Femur (tissue), 1 donor: ENCODE results near the gene AAK1.
A peak's percentile ranks its signal among the peaks of the same experiment; 100 is the strongest.

Experiments
- DNase-seq: peaks from one replicate; pipeline ENCODE4 v3.0.0-alpha.2; 2017

Gene AAK1

GRCh38 chr2:69524799-69525198 lies 118.7 kb downstream of the AAK1 start:
- DNase-seq: no peak

- no peak for DNase-seq
Observed at GRCh38 chr2:69521747-69522146, 121.8 kb downstream of the AAK1 start.

GRCh38 chr2:69518841-69519240 lies 124.7 kb downstream of the AAK1 start:
- DNase-seq: peak; percentile 72

GRCh38 chr2:69517410-69517809 lies 126.1 kb downstream of the AAK1 start:
- no peak for DNase-seq

- no peak for DNase-seq
Observed at GRCh38 chr2:69514819-69515218, 128.7 kb downstream of the AAK1 start.

- DNase-seq: peak; percentile 54
Observed at GRCh38 chr2:69514406-69514805, 129.1 kb downstream of the AAK1 start.

- DNase-seq: no peak
Observed at GRCh38 chr2:69512446-69512845, 131.1 kb downstream of the AAK1 start.

GRCh38 chr2:69510204-69510603 lies 133.3 kb downstream of the AAK1 start:
- no peak for DNase-seq

GRCh38 chr2:69509750-69510140 lies 133.8 kb downstream of the AAK1 start:
- DNase-seq: no peak

GRCh38 chr2:69509011-69509749 lies 134.4 kb downstream of the AAK1 start:
- peak; percentile 65 for DNase-seq

- DNase-seq: no peak
Observed at GRCh38 chr2:69505710-69506109, 137.8 kb downstream of the AAK1 start.

GRCh38 chr2:69501301-69501700 lies 142.2 kb downstream of the AAK1 start:
- DNase-seq: no peak

GRCh38 chr2:69499966-69500365 lies 143.6 kb downstream of the AAK1 start:
- DNase-seq: no peak

GRCh38 chr2:69499242-69499641 lies 144.3 kb downstream of the AAK1 start:
- no peak for DNase-seq

GRCh38 chr2:69495861-69496260 lies 147.7 kb downstream of the AAK1 start:
- no peak for DNase-seq

- DNase-seq: no peak
Observed at GRCh38 chr2:69495008-69495407, 148.5 kb downstream of the AAK1 start.

GRCh38 chr2:69494126-69494525 lies 149.4 kb downstream of the AAK1 start:
- DNase-seq: no peak

GRCh38 chr2:69493268-69493667 lies 150.3 kb downstream of the AAK1 start:
- peak; percentile 38 for DNase-seq

GRCh38 chr2:69491864-69492263 lies 151.7 kb downstream of the AAK1 start:
- DNase-seq: no peak

- no peak for DNase-seq
Observed at GRCh38 chr2:69490486-69490885, 153.1 kb downstream of the AAK1 start.

- DNase-seq: no peak
Observed at GRCh38 chr2:69489793-69490192, 153.7 kb downstream of the AAK1 start.

- DNase-seq: no peak
Observed at GRCh38 chr2:69483696-69484095, 159.8 kb downstream of the AAK1 start.

GRCh38 chr2:69483024-69483423 lies 160.5 kb downstream of the AAK1 start:
- DNase-seq: no peak

- DNase-seq: no peak
Observed at GRCh38 chr2:69482471-69482870, 161.1 kb downstream of the AAK1 start.

- DNase-seq: no peak
Observed at GRCh38 chr2:69481421-69481820, 162.1 kb downstream of the AAK1 start.
